CD4-positive, alpha-beta T cell treated with Interleukin-12 subunit alpha and Interleukin-12 subunit beta, for 1 hour (primary cell): Measurements from ENCODE around the gene PLXNA4.

ENCODE experiments used
- DNase-seq: peaks from one replicate; pipeline ENCODE4 v3.0.0-alpha.2; 2020

The PLXNA4 gene

DNA sequence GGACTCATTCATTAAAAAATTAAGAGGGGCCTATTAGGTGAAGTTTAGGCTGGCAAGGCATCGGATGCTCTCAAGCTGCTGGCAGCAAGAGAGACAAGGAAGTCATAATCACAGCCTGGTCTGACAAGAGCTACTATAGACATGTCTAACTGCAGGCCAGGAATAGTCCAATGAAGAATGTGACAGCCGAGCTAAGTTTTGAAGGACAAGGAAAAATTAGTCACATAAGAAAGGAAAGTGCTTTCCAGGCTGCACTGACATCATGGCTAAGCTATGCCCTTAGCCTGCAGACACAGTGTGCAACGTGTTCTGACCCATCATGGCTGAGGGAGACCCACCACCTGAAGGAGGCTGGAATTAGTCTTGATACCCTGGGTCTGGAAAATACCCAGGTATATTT is 281.1 kb downstream of the PLXNA4 start:
- no peak for DNase-seq

DNA sequence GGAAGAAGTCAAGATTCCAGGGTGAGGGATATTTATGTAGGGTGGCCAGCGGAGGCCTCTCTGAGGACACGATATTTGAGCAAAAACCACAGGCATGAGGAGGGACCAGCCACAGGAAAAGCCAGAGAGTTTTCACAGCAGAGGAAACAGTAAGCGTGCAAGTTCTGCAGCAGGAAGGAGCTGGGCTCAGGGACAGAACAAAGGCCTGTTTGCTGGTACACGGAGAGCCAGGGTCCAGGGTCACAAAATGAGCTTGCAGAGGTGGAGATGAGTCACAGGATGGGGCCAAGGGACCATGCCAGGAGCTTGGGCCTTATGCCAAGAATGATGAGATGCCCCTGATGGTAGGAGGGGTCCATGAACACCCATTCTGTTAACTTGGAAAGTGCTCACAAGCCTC is 283.5 kb downstream of the PLXNA4 start:
- no peak for DNase-seq

DNA sequence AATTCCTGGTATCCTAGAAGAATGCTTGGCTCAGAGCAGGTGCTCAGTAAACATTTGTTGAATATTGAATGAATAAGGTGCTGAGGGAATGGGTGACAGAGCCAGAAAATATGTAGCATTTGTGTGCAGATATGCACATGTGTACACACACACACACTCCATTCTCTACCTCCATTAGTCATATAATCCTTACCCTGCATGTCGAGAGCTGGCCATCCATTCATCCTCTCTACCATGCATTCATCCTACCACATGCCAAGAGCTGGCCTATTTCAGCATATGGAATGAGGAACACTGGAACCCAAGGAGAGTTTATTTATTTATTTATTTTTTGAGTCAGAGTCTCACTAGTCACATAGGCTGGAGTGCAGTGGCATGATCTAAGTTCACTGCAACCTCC is 284.8 kb downstream of the PLXNA4 start:
- DNase-seq: no peak

DNA sequence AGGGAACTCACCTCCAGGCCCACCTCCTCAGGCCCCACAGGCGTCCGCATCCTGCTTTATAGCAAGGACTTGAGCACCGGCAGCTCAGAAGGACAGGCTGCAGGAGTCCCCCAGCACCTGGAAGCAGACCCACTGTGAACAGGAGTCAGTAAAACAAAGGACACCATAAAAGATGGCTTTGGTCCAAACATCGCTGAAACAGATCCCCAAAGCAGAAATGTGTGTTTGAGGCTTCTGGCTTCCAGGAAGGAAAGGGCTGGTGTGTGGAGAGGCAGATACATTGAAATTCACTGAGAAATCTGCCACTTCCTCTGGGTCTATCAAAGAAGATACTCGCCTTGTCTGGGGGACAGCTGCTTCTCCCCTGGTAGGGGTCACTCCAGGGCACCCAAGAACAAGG is 286.2 kb downstream of the PLXNA4 start:
- no peak for DNase-seq

DNA sequence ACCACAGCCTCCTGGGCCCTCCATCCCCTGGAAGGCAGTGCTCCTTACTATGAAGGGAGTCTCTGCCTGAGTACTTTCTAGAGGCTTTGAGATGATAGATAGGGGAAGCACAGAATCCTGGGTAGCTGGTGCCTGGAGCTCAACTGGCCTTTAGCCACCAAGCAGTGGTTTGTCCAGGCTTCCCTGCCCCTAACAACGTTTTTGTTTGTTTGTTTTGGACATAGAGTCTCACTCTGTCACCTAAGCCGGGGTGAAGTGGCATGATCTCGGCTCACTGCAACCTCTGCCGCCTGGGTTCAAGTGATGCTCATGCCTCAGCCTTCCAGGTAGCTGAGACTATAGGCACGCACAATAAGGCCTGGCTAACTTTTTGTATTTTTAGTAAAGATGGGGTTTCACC is 289.4 kb downstream of the PLXNA4 start:
- DNase-seq: no peak

DNA sequence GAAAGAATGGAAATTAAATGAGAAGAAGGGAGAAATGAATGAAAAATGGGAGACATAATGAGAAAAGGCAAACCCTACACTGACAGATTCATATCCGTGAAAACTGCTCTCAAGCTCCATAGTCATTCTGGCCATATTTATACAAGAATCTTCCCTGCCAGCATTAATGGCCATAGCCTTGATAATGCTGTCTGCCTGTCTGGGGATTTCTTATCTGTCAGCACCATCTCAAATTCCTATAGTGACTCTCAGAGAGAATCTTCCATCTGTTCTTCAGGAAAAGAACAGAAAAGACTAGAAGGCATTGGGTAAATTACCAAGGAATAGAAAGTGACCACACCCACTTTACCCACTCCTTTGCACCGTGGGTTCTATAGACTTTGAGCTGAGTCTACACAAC is 295.9 kb downstream of the PLXNA4 start:
- no peak for DNase-seq

DNA sequence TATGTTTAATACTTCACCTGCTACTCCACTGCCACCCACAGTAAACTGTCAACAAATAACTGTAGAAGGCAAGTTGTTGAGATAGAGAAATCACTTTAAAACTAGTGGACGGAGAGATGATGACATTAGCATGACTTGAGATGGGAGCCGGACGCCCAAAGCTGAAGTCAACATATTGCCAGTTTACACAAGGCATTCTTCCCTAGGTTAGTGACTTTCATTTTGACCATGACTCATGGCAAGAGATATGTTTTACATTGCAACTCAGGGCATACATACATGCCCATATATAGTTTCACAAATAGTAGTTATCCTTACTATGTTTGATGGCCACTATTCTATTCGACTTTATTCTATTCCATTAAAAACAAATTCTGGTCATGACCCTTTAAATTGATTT is 296.6 kb downstream of the PLXNA4 start:
- no peak for DNase-seq

DNA sequence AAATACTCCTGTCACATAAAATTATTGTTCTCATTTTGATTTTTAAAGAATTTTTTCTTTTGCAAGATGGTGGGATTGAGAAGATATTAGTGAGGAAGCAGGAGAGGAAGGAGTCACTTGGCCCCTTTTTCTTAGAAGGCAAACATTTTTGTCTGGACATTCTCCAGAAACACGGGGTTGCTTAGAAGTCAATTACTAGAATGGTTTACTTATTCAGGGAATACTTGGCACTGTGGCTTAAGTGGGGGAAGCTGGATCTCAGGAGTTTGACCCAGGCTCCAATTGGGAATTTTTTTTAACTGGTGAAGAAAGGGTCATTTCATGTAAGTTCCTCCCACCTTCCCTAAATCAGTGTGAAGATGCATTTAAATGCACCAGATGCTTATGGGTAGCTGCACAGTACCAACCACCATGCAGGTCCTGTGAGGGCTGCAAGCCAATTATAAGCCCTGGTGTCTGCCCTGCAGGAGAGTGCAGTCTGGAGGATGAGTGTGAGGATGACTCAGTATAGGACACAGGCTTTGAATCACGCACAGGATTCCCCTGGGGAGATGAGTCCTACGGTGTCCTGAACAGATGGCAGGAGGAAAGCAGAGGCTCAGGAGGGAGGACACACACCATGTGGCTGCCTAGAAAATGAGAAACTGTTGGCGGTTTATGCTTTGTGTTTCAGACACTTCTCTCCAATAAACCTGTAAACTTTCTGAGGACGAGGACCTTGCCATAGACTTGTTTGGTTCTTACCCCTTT is 299.1 kb downstream of the PLXNA4 start:
- no peak for DNase-seq

DNA sequence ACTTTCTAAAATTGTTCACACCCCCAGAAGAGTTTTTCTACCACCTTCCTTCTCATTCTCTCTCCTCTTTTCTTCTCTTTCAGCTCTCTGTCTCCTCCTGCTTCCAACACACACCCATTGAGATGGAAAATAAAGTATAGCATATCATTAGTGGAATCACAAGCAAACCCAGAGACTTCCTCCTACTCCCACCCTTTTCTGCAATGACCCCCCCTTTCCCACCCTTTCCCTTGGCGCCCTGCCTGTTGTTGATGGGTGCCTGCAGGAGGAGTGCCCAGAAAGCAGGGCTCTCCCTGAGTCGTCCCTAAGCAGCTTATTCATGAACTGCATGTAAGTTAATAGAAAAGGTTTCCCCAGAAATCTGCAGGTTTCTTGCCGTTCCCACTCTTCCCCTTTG is 300.0 kb downstream of the PLXNA4 start:
- no peak for DNase-seq

DNA sequence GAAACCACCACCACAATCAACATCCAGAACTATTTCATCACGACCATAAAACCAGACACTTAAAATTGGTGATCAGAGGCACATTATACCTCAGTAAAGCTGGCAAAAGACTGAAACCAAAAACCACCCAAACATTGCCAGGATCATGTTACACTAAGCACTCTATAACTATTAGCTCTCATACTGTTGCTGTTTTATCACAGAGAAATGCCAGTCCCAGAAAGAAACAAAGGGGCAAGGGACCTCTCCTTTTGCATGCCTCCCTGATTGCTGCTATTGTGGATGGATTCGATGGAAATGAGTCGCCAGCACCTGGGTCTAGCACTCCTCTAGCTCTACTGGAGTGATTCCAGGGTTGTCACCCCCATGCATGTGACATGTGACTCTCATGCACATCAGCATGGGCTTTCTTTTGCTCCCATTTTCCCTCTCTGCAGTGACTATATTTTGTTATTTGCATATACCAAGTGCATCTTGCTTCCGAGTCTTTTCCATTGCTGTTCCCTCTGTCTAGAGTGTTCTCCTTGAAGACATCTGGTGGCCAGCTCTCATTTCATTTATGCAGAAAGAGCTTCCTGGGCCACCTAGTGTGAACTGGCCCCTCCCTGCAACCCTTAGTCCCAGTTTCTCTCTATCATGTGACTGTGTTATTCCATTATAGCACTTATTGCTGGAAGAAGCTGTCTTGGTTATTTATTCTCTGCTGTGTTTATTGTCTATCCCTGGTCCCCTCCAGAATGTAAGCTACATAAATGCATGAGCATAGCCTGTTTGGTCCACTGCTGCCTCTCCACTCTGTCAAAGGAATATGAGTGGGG is 300.6 kb downstream of the PLXNA4 start:
- no peak for DNase-seq

DNA sequence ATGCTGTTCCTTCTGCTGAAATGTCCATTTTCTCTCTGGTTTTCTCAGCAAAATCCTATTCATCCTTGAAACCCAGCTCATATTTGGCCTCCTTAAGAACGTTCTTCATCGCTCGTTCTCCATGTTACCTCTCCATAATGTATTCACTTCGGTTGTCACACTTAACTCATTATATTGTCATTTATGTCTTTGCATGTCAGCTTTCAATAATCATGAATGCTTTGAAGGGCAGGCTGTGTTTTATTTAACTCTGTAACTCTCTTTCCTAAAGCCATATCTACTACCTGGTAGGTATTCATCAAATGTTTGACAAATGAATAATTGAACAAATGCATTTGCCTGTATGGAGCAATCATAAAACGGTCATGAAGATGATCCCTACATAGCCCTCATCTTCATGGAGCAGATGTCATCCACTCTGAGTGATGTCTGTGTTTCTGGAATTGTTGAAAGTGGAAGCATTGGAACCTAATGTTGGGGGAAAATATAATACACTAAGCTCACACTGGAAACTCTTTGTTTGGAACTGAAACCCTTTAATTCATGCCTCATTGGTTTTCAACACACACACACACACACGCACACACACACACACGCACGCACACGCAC is 303.4 kb downstream of the PLXNA4 start:
- no peak for DNase-seq

DNA sequence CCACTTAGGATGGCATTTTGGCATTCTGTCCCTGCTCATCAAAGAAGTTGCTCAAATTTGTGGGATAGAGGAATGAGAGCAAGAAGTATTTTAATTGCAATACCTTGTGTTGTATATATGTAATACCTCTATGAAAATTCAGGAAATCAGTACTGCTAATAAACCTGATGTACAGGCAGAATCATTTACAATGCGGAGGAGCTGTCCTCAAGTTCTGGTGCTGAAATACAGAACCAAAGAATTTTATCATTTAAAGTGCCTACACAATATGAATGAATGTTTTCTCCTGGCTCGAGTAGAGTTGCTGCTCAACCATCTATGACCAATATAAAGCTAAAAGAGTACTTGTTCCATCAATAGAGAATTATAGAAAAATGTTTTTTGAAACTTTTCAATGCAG is 305.8 kb downstream of the PLXNA4 start:
- no peak for DNase-seq

DNA sequence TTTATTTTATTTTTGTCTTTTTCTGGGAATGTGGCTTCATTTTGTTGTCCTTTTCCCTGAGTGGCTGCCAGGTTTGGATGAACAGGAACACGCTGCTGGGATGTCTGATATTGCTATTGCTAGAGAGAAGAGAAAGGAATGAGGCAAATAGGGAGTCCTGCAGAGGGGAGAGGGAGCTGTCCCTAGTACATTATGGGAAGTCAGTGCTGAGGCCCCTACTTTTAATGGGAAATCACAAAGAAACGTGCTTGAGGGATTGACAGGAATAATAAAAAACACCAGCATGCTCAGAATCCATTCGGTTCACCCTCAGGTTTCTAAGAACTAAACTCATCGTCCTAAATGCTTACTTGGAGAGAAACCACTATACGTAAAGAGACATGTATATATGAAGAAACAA is 306.6 kb downstream of the PLXNA4 start:
- no peak for DNase-seq

DNA sequence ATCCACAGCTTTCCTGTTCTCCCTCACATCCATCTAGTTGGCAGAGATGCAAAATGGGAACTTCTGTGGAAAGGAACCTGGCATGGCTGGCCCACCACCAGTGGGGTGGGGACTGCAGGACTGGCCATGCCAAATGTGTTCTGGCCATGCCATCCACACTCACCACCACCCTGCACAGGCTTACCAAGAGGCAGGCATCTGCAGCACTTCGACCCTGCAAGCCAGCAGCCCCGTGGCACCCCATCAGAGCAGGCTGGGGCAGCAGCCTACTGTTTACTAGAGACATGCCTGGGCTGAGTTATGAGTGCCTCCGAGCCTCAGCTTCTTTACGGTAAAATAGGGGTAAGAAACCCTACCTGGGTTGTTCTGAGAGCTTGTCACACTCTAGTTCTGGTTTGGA is 313.1 kb downstream of the PLXNA4 start:
- no peak for DNase-seq

DNA sequence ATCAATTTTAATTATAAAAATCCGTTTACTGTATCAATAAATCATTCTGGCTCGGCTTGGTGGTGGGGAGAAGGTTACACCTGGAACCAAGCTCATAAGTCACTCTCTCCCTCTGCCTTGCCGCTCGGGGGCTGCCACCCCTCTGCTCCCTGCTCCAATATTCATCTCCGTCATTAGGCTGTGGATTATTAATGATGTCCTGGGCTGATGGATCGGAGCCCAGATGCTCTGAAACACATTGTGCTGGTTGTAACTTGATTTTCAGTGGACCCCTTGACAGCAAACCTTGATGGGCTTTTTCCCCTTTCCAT is 314.2 kb downstream of the PLXNA4 start:
- no peak for DNase-seq

DNA sequence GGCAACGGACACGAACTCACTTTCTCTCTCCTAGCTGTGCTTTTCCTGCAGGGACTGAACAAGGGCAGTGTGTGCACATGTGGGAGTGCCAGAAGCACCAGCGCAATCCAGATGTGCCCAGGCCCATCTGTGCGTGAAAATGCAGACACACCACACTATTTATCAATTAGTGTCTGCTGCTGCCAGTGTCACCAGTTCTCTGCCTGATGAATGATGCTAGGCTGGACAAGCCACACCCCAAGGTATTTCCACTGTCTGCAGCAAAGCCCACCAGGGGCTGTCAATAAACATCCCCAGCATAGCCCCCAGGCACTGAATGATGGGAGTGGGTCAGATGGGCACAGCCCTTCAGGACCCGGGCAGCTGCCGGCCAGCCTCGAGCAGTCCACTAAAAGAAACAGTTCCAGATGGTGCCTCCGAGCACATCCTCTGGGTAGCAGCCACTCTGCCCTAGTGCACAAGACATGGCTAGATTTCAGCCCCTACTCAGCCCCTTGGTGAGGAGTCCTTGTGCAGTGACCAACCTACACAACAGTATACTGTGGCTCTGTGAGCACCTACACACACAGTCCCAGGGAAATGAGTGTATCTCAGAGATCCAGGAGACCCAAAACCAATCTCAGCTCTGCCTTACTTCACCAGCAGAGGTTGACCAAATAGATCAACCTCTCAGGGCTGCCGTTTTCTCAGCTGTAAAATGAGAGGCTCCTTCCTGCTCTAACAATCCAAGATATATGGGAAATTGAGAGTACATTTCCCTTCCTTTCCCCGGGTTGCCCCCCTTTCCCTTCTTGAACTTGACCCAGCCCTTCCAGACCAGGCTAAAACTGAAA is 314.7 kb downstream of the PLXNA4 start:
- DNase-seq: no peak

DNA sequence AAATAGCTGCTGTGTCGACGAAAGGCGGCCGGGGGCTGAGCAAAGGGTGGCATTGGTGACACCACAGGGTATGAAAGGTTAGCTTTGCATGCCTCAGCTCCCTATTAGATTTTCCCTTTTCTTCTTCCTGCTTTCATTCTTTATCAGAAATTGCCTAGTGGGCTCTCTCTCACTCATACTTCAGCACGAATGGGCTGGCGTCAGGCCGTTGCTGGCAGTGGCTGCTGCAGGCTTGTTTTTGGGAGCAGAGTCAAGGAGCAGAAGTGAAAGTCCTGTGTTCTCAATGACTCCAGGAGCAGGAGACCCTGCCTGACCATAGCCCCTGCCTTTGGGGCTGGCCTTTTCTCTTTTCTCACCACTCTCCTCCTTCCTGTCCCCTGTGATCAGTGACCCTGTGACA is 318.0 kb downstream of the PLXNA4 start:
- DNase-seq: no peak

DNA sequence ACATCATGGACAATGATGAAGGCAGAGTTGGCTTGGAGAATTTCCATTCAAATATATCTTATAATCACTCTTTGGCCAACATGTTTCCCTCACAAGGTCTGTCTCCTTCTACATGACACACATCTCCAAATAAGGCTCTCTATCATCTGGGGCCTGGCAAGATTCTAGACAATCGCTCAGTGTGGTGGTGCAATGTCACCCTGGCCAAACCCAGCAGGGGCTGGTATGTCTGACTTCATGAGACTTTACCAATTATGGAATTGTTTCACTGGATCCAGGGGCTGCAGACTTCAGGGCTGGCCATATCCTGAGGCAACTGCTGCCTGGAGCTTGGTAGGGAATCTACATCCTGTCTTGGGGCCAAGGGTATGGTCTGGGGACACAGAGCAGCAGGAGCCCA is 319.0 kb downstream of the PLXNA4 start:
- no peak for DNase-seq

DNA sequence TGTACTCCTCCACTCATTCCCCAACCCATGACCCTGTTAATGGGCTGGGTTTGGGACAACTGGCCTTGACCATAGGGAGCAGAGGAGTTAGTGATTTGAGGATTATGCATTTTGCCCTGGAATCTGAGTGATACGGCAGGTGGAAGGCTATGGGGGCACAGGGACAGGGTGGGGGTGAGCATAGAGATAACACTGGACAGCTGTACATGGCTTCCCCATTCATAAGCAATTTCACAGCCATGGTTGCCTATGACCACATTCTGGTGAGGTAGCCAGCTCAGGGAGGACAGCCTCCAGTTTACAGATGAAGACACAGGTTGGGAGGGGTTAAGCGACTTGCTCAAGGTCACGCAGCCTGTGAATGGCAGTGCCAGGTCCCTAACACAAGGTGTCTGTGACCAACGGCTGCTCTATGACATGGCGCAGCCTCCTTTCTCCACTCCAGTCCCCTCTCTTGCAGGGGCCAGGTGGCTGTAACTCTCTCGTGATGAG is 319.5 kb downstream of the PLXNA4 start:
- DNase-seq: no peak

DNA sequence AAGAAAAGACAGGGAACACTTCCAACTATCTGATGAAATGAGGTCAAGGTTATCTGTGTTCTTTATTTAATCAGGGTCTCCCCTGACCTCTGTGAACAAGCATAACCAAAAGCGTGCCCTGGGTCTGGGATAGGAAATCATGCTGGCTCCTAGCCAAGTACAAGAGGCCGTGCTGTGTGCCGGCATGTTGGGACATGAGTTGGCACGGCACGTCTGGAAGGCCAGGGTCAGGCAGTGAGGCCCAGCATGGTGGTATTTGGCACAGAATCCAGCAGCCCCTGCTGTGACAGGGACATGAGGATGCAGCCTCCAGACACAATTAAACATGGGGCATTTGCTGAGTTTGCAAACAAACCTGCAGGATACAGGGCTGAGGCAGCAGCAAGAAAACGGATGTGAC is 320.4 kb downstream of the PLXNA4 start:
- DNase-seq: no peak

DNA sequence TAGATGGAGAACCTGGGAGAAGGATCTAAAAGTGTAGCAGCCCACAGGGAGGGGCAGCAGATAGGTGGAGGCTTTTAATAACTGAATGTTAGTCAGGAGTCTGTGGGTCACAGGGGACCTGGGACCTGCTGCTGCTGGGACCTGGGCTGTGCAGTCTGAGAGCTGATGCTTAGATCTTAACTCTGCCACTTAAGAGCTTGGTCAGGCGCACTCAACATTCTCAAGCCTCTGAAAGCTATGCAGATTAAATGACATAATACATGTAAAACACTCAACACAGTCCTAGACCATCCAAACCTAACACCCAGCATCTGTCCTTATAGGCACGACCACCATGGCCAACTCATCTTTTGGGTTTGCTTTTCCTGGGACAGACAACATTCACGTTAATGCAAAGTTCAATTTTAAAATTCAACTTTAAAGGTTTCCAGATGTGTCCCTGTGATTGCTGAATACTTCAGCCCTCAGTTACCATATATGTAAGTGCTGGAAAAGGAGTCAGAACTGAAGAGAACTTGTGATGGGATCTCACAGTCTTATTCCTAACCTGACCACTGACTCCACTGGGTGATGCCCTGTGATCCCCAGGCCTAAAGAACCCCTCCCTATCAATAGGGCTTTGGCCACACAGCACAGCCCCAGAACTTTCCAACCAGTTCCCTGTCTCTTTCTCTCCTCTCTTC is 321.0 kb downstream of the PLXNA4 start:
- no peak for DNase-seq

DNA sequence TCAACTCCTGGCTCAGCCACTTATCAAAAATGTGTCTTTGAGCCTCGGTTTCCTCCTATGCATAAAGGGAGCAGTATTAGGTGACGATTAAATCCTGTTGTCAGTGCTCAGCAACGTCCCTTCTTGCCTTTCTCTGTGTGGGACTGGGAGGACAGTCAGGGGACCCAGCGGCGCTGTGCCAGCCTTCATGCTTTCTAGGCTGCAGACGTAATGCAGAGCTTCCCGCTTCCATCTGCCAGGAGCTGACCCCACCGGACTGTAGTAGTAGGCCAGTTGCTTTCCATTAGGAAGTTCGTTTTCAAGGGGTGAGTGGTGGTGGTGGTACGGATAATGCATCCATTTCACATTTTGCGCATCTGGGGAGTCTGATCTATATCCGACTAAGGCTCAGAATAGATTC is 321.8 kb downstream of the PLXNA4 start:
- DNase-seq: no peak

DNA sequence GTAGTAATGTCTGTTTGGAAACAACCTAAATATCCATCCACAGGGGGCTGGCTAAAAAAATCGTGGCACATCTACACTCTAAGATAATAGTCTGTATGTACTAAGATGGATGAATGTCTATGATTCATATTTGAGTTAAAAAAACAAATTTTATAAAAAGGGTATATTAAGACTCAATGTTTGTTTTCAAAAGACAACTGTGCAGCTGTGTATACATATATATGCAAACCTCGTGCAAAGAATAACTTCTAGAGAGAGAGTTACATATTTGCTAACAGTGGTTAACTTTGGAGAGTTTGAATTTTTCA is 323.5 kb downstream of the PLXNA4 start:
- no peak for DNase-seq
